Osteoblast (primary cell): ENCODE measurements around the gene RECK. TPM values are rescaled to one million over a fixed set of nuclear protein-coding genes. Genes with fewer than 3 reads are reported as not detected.

Source experiments
- DNase-seq: peaks from one replicate; pipeline ENCODE4 v3.0.0; 2011; ENCODE audit warnings: low spot score, mixed read lengths; ENCODE audit not compliant: insufficient read length; ENCODE audit errors: missing footprints
- H2AFZ ChIP-seq: 2 replicates; pipeline ENCODE4 v1.6.0; 2011; ENCODE audit warnings: mild to moderate bottlenecking, low read length
- H3K27ac ChIP-seq: 2 replicates; pipeline ENCODE4 v1.5.1; 2011; ENCODE audit warnings: mild to moderate bottlenecking, low read depth, low read length, moderate library complexity
- H3K27me3 ChIP-seq: 2 replicates; pipeline ENCODE4 v1.6.0; 2012; ENCODE audit warnings: mild to moderate bottlenecking, control low read depth, inconsistent platforms, low read length, moderate library complexity; ENCODE audit not compliant: insufficient read depth
- H3K36me3 ChIP-seq: 2 replicates; pipeline ENCODE4 v1.5.1; 2011; ENCODE audit warnings: mild to moderate bottlenecking, low read length, control low read depth, moderate library complexity; ENCODE audit not compliant: insufficient read depth
- H3K4me1 ChIP-seq: 2 replicates; pipeline ENCODE4 v1.5.1; 2011; ENCODE audit warnings: mild to moderate bottlenecking, low read length, control low read depth, moderate library complexity; ENCODE audit not compliant: insufficient read depth
- H3K4me2 ChIP-seq: 2 replicates; pipeline ENCODE4 v1.6.0; 2011; ENCODE audit warnings: mild to moderate bottlenecking, low read length; ENCODE audit not compliant: insufficient read depth
- H3K4me3 ChIP-seq: fragments of 200-600 bp; sonication (generic); 3 replicates; pipeline ENCODE4 v1.5.1; 2012; ENCODE audit warnings: mild to moderate bottlenecking, low read length, inconsistent platforms; ENCODE audit not compliant: insufficient read depth
- H3K79me2 ChIP-seq: 2 replicates; pipeline ENCODE4 v1.6.0; 2012; ENCODE audit warnings: mild to moderate bottlenecking, low read length, control low read depth, inconsistent platforms; ENCODE audit not compliant: insufficient read depth
- H3K9me3 ChIP-seq: 2 replicates; pipeline ENCODE4 v1.5.1; 2011; ENCODE audit warnings: low read depth, low read length, control low read depth
- H4K20me1 ChIP-seq: 2 replicates; pipeline ENCODE4 v1.6.0; 2012; ENCODE audit warnings: mild to moderate bottlenecking, low read length, control low read depth; ENCODE audit not compliant: insufficient read depth
- total RNA-seq: library from RNA; depleted of rRNA; stranded (reverse); fragments of >200 nt; gene quantifications from 2 replicates; pipeline ENCODE4 v1.2.3, GENCODE V29; 2012
- TF ChIP-seq, protein P1 (sequence below): IDR thresholded peaks from 2 replicates; pipeline ENCODE4 v1.5.1; 2011; ENCODE audit warnings: mild to moderate bottlenecking, low read depth, low read length, moderate library complexity; ENCODE audit errors: extremely low read depth

RECK gene
- total RNA-seq, 1 donor = 31.5 TPM

- Histone ChIP-seq H3K79me2 (no peaks in the 10 kb centered on the region), H3K36me3 (peaks cover 39% of the 10 kb centered on the region), H3K27ac (no peak overlapping the region), H3K4me1 (no peaks in the 10 kb centered on the region), H4K20me1 (no peaks in the 10 kb centered on the region), H3K4me2 (no peak overlapping the region), H2AFZ (no peak overlapping the region), H3K9me3 (no peaks in the 10 kb centered on the region), H3K4me3 (no peak overlapping the region), H3K27me3 (no peaks in the 10 kb centered on the region)
- no peak for DNase-seq
- TF ChIP-seq, protein P1, sequence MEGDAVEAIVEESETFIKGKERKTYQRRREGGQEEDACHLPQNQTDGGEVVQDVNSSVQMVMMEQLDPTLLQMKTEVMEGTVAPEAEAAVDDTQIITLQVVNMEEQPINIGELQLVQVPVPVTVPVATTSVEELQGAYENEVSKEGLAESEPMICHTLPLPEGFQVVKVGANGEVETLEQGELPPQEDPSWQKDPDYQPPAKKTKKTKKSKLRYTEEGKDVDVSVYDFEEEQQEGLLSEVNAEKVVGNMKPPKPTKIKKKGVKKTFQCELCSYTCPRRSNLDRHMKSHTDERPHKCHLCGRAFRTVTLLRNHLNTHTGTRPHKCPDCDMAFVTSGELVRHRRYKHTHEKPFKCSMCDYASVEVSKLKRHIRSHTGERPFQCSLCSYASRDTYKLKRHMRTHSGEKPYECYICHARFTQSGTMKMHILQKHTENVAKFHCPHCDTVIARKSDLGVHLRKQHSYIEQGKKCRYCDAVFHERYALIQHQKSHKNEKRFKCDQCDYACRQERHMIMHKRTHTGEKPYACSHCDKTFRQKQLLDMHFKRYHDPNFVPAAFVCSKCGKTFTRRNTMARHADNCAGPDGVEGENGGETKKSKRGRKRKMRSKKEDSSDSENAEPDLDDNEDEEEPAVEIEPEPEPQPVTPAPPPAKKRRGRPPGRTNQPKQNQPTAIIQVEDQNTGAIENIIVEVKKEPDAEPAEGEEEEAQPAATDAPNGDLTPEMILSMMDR = no peak
Measured at GRCh38 chr9:36125062-36125855, 88.5 kb downstream of the RECK start.

DNA sequence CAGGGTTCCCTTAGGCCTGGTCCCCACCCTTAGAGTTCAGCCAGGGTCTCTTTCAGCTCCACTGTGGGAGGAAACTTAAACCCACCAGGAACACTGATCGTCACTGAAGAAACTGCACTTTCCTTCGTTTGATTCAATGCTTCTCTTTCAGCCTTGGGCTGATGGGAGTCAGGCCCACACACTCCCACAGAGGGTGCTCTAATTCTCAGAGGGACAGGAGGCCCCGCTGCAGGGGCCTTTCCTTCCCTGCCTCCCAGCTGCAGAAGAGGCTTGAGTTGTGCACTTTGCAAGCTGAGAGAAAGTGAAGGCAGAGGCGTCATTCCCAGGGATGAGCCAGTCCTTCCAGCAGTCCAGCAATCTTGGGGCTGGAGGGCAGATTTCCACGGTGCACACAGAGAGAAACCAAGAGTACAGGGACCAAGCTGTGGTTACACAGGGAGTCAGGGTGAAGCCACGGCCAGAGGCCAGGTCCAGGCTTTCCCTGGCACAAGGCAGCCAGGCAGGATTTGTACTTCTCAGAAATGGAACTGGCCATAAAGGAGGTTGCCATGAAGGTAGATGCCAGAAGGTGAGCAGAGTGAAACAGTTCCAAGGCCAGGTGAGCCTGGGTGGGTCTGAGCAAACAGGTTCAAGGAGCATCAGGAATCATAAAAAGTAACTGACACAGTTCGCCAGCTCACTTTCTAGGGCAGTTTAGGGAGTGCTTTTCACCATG, 89.5 kb downstream of the RECK start:
- Histone ChIP-seq H3K4me3 (no peak overlapping the region), H3K27ac (no peak overlapping the region)

DNA sequence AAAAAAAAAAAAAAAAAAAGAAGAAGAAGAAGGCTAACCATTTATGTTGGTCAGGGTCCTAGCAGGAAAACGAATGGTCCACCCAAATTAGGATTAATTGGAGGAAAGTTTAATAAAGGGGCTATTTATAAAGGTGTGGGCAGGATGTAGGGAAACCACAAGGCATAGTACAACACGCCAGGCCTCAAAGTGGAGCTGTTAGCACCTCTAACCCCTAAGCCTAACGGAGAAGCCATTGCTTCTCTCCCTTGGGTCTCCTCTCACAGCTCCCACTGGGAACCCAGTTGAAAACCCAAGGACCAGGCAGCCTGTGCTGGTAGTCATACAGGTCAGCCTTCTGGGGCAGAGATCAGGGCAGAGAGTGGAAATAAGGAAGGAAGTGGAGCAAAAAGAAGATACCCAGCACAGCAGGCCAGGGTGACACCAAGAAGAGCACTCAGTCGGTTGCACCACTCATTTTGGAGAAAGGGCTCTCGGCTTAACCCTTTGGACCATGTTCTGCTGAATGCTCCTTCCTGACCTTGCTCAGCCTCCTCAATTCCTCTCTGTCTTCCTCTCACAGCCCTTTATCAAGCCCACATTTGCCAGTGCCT, 91.0 kb downstream of the RECK start:
- TF ChIP-seq, protein P1 = no peak
- DNase-seq = no peak
- H3K4me1 ChIP-seq = no peaks in the 10 kb centered on the region
- H3K4me2 ChIP-seq = no peak overlapping the region
- H3K9me3 ChIP-seq = no peaks in the 10 kb centered on the region
- no peaks in the 10 kb centered on the region for H3K79me2 ChIP-seq
- H3K27ac ChIP-seq = no peak overlapping the region
- no peaks in the 10 kb centered on the region for H3K27me3 ChIP-seq
- peaks cover 15% of the 10 kb centered on the region for H3K36me3 ChIP-seq
- H2AFZ ChIP-seq = no peak overlapping the region
- no peaks in the 10 kb centered on the region for H4K20me1 ChIP-seq
- H3K4me3 ChIP-seq = no peak overlapping the region

More for the DNA sequence above, 89.5 kb downstream of the RECK start:
- H3K4me2 ChIP-seq = no peak overlapping the region
- no peaks in the 10 kb centered on the region for H3K4me1 ChIP-seq
- H3K9me3 ChIP-seq = no peaks in the 10 kb centered on the region
- TF ChIP-seq, protein P1 = no peak
- DNase-seq = no peak
- no peaks in the 10 kb centered on the region for H3K27me3 ChIP-seq
- H4K20me1 ChIP-seq = no peaks in the 10 kb centered on the region
- peaks cover 30% of the 10 kb centered on the region for H3K36me3 ChIP-seq
- H3K79me2 ChIP-seq = no peaks in the 10 kb centered on the region
- H2AFZ ChIP-seq = no peak overlapping the region

GRCh38 chr9:36128349-36128748, 91.6 kb downstream of the RECK start:
- no peaks in the 10 kb centered on the region for H3K27me3 ChIP-seq
- no peak overlapping the region for H3K4me3 ChIP-seq
- no peaks in the 10 kb centered on the region for H3K4me1 ChIP-seq
- no peaks in the 10 kb centered on the region for H4K20me1 ChIP-seq
- H3K4me2 ChIP-seq = no peak overlapping the region
- DNase-seq = no peak
- H3K27ac ChIP-seq = no peak overlapping the region
- no peak overlapping the region for H2AFZ ChIP-seq
- H3K79me2 ChIP-seq = no peaks in the 10 kb centered on the region
- H3K36me3 ChIP-seq = peaks cover 9% of the 10 kb centered on the region
- H3K9me3 ChIP-seq = no peaks in the 10 kb centered on the region
- TF ChIP-seq, protein P1 = no peak
